IMR-90 (cell line): ENCODE results near the gene MAGI2. TPM values are rescaled to one million over a fixed set of nuclear protein-coding genes. Genes with fewer than 3 reads are reported as not detected.

Experiments used
- ATAC-seq: fragments of 200-7000 bp; cut with Tn5 transposase; 2 replicates; pipeline ENCODE4 v1.9.1; 2020; ENCODE audit warnings: low read depth, mild to moderate bottlenecking, moderate library complexity
- BruUV-seq: library from RNA; stranded (reverse); fragments of 400-500 nt; replicated peaks from 2 replicates; lab custom pipeline; 2021; lab: Mats Ljungman, UMichigan
- CTCF ChIA-PET: fragments of 300-600 bp; formaldehyde crosslinking; extraction: SDS; loops from one replicate; lab custom pipeline; 2021; ENCODE audit warnings: antibody characterized with exemption; lab: Yijun Ruan, JAX
- POLR2A ChIA-PET: fragments of 300-600 bp; sonication (Branson Sonifier 250); formaldehyde crosslinking; loops from one replicate; lab custom pipeline; 2022; ENCODE audit warnings: antibody characterized with exemption; ENCODE audit not compliant: unreplicated experiment; lab: Charles Lee
- DNase-seq: peaks from one replicate; pipeline ENCODE4 v3.0.0; 2013
- H2AFZ ChIP-seq: replicated peaks from 2 replicates; pipeline ENCODE3; 2013; ENCODE audit warnings: low read length, mild to moderate bottlenecking; ENCODE audit not compliant: poor library complexity
- H2AK5ac ChIP-seq: 2 replicates; pipeline ENCODE4 v1.6.1; 2013; ENCODE audit warnings: low read depth, low read length, inconsistent platforms
- H2AK9ac ChIP-seq: replicated peaks from 2 replicates; pipeline ENCODE3; 2013; ENCODE audit warnings: mild to moderate bottlenecking, low read depth, low read length, moderate library complexity; ENCODE audit not compliant: poor library complexity
- H2BK120ac ChIP-seq: 2 replicates; pipeline ENCODE4 v1.6.1; 2013; ENCODE audit warnings: low read depth, low read length, inconsistent platforms
- H2BK15ac ChIP-seq: 3 replicates; pipeline ENCODE4 v1.6.1; 2013; ENCODE audit warnings: low read depth, low read length, inconsistent platforms
- H2BK20ac ChIP-seq: 2 replicates; pipeline ENCODE4 v1.6.1; 2013; ENCODE audit warnings: low read depth, mild to moderate bottlenecking, inconsistent platforms, low read length, moderate library complexity
- H2BK5ac ChIP-seq: 2 replicates; pipeline ENCODE4 v1.6.1; 2013; ENCODE audit warnings: mild to moderate bottlenecking, low read depth, low read length, inconsistent platforms; ENCODE audit not compliant: poor library complexity, severe bottlenecking
- H3K14ac ChIP-seq: replicated peaks from 2 replicates; pipeline ENCODE4 v1.6.1; 2013; ENCODE audit warnings: low read depth, low read length, inconsistent platforms
- H3K18ac ChIP-seq: 2 replicates; pipeline ENCODE4 v1.6.1; 2013; ENCODE audit warnings: low read depth, low read length, control low read depth
- H3K23ac ChIP-seq: 2 replicates; pipeline ENCODE4 v1.6.1; 2013; ENCODE audit warnings: low read depth, low read length, inconsistent platforms
- H3K27ac ChIP-seq: 2 replicates; pipeline ENCODE4 v1.5.1; 2013; ENCODE audit warnings: mild to moderate bottlenecking, control low read depth, low read length; ENCODE audit not compliant: insufficient read depth
- H3K27me3 ChIP-seq: 2 replicates; pipeline ENCODE4 v1.6.1; 2013; ENCODE audit warnings: low read length; ENCODE audit not compliant: control insufficient read depth, insufficient read depth
- H3K36me3 ChIP-seq: 2 replicates; pipeline ENCODE4 v1.6.1; 2013; ENCODE audit warnings: low read length, mixed read lengths; ENCODE audit not compliant: control insufficient read depth, insufficient read depth
- H3K4ac ChIP-seq: 2 replicates; pipeline ENCODE4 v1.6.1; 2013; ENCODE audit warnings: low read depth, low read length, inconsistent platforms
- H3K4me1 ChIP-seq: 2 replicates; pipeline ENCODE4 v1.6.1; 2013; ENCODE audit warnings: low read length, mixed read lengths; ENCODE audit not compliant: control insufficient read depth, insufficient read depth
- H3K4me2 ChIP-seq: 2 replicates; pipeline ENCODE4 v1.6.1; 2013; ENCODE audit warnings: low read depth, mild to moderate bottlenecking, control low read depth, low read length, moderate library complexity
- H3K4me3 ChIP-seq: 2 replicates; pipeline ENCODE4 v1.5.1; 2013; ENCODE audit warnings: low read depth, mild to moderate bottlenecking, control low read depth, low read length, moderate library complexity; ENCODE audit not compliant: insufficient read depth
- H3K56ac ChIP-seq: 2 replicates; pipeline ENCODE4 v1.6.1; 2013; ENCODE audit warnings: low read length, inconsistent platforms; ENCODE audit not compliant: insufficient read depth; ENCODE audit errors: extremely low read depth
- H3K79me1 ChIP-seq, 2 experiments: 2 replicates each; pipeline ENCODE4 v1.6.1; 2013; ENCODE audit warnings: low read length in 2 of 2, inconsistent platforms in 1 of 2, low read depth in 1 of 2
- H3K9ac ChIP-seq: 2 replicates; pipeline ENCODE4 v1.6.1; 2013; ENCODE audit warnings: low read depth, low read length, control low read depth
- H3K9me1 ChIP-seq: 2 replicates; pipeline ENCODE4 v1.6.1; 2013; ENCODE audit warnings: low read length, inconsistent platforms; ENCODE audit not compliant: insufficient read depth
- H3K9me3 ChIP-seq: 2 replicates; pipeline ENCODE4 v1.6.1; 2013; ENCODE audit warnings: low read length; ENCODE audit not compliant: control insufficient read depth, insufficient read depth
- H4K20me1 ChIP-seq: 2 replicates; pipeline ENCODE4 v1.6.1; 2013; ENCODE audit warnings: low read length, inconsistent platforms; ENCODE audit not compliant: insufficient read depth
- H4K5ac ChIP-seq: 2 replicates; pipeline ENCODE4 v1.6.1; 2013; ENCODE audit warnings: mild to moderate bottlenecking, low read depth, low read length, control low read depth
- H4K8ac ChIP-seq, 2 experiments: 2 replicates each; pipeline ENCODE4 v1.6.1; 2013; ENCODE audit warnings: low read depth in 2 of 2, low read length in 2 of 2, control low read depth in 1 of 2, inconsistent platforms in 1 of 2
- H4K91ac ChIP-seq: 2 replicates; pipeline ENCODE4 v1.6.1; 2013; ENCODE audit warnings: low read depth, low read length, inconsistent platforms; ENCODE audit not compliant: insufficient read depth
- MAFK ChIP-seq: IDR thresholded peaks from 2 replicates; pipeline ENCODE4 v1.6.1; 2012; ENCODE audit warnings: low read depth, low read length, improper control_type of control experiment
- NFE2L2 ChIP-seq: fragments of 150-350 bp; IDR thresholded peaks from 2 replicates; pipeline ENCODE4 v1.6.1; 2016; ENCODE audit warnings: low read depth, mild to moderate bottlenecking, low read length
- WGBS, 2 experiments: methylation state at CpG; one replicate each; pipeline versions ENCODE4 v1.1.5 to v1.1.7; 2013; ENCODE audit warnings: missing lambda C conversion rate in 2 of 2; ENCODE audit not compliant: insufficient read length in 1 of 2; ENCODE audit errors: extremely low coverage in 2 of 2; 5-methylcytosine and 5-hydroxymethylcytosine counted together
- dilution Hi-C: fragments of 300-500 bp; cut with HindIII; formaldehyde crosslinking; loops from one replicate; pipeline ENCODE4 v1.14.3; 2018; ENCODE audit warnings: low sequenced_read_pairs; ENCODE audit not compliant: unreplicated experiment
- in situ Hi-C: fragments of 300-500 bp; cut with MboI; formaldehyde crosslinking; loops from 3 replicates; pipeline ENCODE4 v1.14.3; 2019; ENCODE audit warnings: low sequenced_read_pairs, inconsistent platforms, mixed read lengths
- intact Hi-C: fragments of 100-400 bp; cut with micrococcal nuclease; formaldehyde crosslinking; loops from 2 replicates; pipeline ENCODE4 v1.10.0; 2022
- polyA plus RNA-seq, 3 experiments: library from polyadenylated mRNA; depleted of rRNA; stranded (reverse); fragments of >200 nt; gene quantifications; 2 replicates each; pipeline ENCODE4 v1.2.3, GENCODE V29; 2012; ENCODE audit warnings: low replicate concordance in 1 of 3
- total RNA-seq: library from RNA; depleted of rRNA; stranded (reverse); fragments of >200 nt; gene quantifications from 2 replicates; pipeline ENCODE4 v1.2.3, GENCODE V29; 2012

MAGI2 gene
- total and polyA plus RNA-seq, 2 of the 4 experiments (the other 2 are of a cell fraction) = 2.5 to 17.9 TPM

DNA sequence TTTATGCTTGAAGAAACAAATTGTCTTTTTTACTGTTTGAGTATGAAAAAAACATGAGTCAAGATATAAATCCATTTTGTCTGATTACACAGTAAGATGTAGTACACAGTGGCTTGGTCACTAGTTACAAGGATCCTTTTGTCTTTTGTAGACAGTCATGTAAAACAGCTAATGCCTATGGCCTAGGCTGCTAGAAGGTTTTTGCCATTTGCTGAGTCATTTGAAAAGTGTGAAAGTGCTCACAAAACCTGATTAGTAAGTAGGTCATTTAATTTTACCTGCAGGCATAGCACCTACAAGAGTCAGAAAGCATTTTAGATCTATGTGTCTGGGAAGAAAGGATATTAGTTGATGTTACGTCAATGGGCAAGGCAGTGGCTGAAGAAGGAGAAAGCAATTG lies 819.4 kb downstream of the MAGI2 start:
- in situ Hi-C loops (no loop called here), intact Hi-C loops (no loop called here), dilution Hi-C loops (no loop called here)
- no peak overlapping the region for H2BK5ac ChIP-seq
- H4K91ac ChIP-seq = no peak overlapping the region
- DNase-seq (no peak), ATAC-seq (no peak)
- no peak overlapping the region for H3K14ac ChIP-seq
- no peaks in the 10 kb centered on the region for H4K20me1 ChIP-seq
- no peak overlapping the region for H3K4me3 ChIP-seq
- H2BK120ac ChIP-seq = no peak overlapping the region
- no peak overlapping the region for H4K5ac ChIP-seq
- no peak overlapping the region for H3K4ac ChIP-seq
- TF ChIP-seq MAFK = no peak
- TF ChIP-seq NFE2L2 = 0 out of 2 replicates have a peak, but pooled peaks have one; percentile 32
- H2BK20ac ChIP-seq = no peak overlapping the region
- H3K4me1 ChIP-seq = no peaks in the 10 kb centered on the region; the same call in 1 of the 2 replicates
- no peak overlapping the region for H3K56ac ChIP-seq
- no peaks in the 10 kb centered on the region for H3K79me1 ChIP-seq
- H3K9ac ChIP-seq = no peak overlapping the region
- 0 out of 2 replicates have a peak, but pooled peaks cover 1% of the 10 kb centered on the region for H3K9me1 ChIP-seq
- H3K18ac ChIP-seq = no peak overlapping the region
- no peak overlapping the region for H2BK15ac ChIP-seq
- no TSS peak for BruUV-seq
- no peak overlapping the region for H2AFZ ChIP-seq
- H2AK5ac ChIP-seq = no peak overlapping the region
- POLR2A ChIA-PET = no interaction called here
- no peak overlapping the region for H3K4me2 ChIP-seq
- no peak overlapping the region for H4K8ac ChIP-seq
- 100% methylated on average over 1 of the region's 1 CpG; no CpG with 5 or more reads in 1 of the 2 experiments for WGBS, 2 experiments
- H3K36me3 ChIP-seq = no peaks in the 10 kb centered on the region
- CTCF ChIA-PET = no interaction called here
- H3K23ac ChIP-seq = no peak overlapping the region
- H3K27ac ChIP-seq = no peak overlapping the region
- H2AK9ac ChIP-seq = no peak overlapping the region
- H3K27me3 ChIP-seq = no peaks in the 10 kb centered on the region
- H3K9me3 ChIP-seq = no peaks in the 10 kb centered on the region
